Limb (tissue), 2 donors: Measurements from ENCODE around the gene ZNF331.

Experiments used
- DNase-seq, 2 donors: peaks; one replicate each; pipeline ENCODE4 v3.0.0-alpha.2; 2016; ENCODE audit errors: extremely low spot score in 2 of 2

The ZNF331 gene

GRCh38 chr19:53571339-53571738 lies 33.4 kb downstream of the ZNF331 start:
- no peak for DNase-seq

DNA sequence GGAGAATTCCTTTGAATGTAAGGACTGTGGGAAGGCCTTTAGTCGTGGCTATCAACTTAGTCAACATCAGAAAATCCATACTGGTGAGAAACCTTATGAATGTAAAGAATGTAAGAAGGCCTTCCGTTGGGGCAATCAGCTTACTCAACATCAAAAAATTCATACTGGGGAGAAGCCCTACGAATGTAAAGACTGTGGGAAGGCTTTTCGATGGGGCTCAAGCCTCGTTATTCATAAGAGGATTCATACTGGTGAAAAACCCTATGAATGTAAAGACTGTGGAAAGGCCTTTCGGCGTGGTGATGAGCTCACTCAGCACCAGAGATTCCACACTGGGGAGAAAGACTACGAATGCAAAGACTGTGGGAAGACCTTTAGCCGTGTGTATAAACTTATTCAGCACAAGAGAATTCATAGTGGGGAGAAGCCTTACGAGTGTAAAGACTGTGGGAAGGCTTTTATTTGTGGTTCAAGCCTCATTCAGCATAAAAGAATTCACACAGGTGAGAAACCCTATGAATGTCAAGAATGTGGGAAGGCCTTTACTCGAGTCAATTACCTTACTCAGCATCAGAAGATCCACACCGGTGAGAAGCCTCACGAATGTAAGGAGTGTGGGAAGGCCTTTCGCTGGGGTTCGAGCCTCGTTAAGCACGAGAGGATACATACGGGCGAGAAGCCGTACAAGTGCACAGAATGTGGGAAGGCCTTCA lies 39.2 kb downstream of the ZNF331 start:
- no peak for DNase-seq

DNA sequence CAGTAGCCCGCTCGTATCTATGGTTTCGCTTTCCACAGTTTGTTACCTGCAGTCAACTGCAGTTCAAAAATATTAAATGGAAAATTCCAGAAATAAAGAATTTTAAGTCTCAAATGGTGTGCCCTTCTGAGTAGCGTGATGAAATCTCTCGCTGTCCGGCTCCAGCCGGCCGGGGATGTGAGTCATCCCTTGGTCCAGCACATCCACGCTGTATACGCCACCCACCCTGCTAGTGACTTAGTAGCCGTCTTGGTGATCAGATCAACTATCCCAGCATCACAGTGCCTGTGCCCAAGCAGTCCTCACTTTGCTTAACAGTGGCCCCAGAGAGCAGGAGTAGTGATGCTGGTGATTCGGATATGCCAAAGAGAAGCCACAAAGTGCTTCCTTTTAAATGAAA lies 40.0 kb downstream of the ZNF331 start:
- no peak for DNase-seq

- no peak for DNase-seq
Observed at GRCh38 chr19:53579518-53579917, 41.6 kb downstream of the ZNF331 start.

- DNase-seq: no peak
Observed at GRCh38 chr19:53580871-53581835, 43.2 kb downstream of the ZNF331 start.

DNA sequence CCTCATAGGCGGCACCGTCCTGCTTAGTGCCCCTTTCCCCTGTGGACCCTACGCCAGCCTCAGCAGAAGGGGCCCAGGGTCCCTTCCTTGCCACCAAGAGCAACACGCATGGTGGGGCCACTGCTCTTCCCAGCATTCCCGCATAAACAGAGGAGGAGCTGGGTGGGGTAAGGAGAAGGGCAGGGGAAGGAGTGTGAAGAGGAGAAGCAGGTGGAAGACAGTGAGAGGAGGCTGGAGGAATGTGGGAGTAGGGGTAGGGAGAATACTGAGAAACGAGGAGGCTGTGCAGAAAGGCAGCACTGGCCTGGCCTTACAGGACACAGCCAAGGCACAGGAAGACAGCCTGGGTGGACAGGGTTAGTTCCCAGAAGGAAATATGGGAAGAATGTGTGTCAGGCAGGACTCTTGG lies 43.9 kb downstream of the ZNF331 start:
- DNase-seq: no peak

- no peak for DNase-seq
Observed at GRCh38 chr19:53583181-53583580, 45.2 kb downstream of the ZNF331 start.

DNA sequence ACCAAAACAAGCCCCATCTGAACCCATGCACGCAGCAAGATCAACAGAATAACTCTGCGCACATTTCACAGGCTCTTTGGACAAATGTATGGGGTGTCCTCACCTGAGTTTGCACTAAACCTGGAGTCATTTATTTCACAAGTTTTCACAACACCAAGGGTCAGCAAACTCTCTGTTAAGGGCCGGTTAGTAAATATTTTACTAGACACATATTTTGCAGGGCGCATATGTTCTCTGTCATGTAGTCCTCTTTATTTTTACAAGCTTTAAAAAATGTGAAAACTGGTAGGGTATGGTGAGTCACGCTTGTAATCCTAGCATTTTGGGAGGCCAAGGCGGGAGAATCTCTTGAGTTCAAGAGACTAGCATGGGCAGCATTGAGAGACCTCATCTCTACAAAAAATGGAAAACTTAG lies 48.3 kb downstream of the ZNF331 start:
- DNase-seq: no peak

- DNase-seq: no peak
Observed at GRCh38 chr19:53594811-53595509, 57.0 kb downstream of the ZNF331 start.

- no peak for DNase-seq
Observed at GRCh38 chr19:53595510-53595867, 57.5 kb downstream of the ZNF331 start.

DNA sequence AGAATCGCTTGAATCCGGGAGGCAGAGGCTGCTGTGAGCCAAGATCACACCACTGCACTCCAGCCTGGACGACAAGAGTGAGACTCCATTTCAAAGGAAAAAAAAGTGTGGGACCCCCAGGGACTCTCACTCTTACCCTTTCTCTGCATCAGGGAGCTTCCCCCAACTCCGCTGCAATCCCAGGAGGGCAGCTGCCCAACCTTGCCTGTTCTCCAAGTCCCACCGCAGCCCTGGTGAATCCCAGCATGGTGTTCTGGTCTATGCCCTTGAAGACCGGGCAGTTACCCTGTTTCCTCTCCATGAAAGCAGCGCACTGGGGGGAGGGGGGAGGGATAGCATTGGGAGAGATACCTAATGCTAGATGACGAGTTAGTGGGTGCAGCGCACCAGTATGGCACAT lies 58.1 kb downstream of the ZNF331 start:
- no peak for DNase-seq

DNA sequence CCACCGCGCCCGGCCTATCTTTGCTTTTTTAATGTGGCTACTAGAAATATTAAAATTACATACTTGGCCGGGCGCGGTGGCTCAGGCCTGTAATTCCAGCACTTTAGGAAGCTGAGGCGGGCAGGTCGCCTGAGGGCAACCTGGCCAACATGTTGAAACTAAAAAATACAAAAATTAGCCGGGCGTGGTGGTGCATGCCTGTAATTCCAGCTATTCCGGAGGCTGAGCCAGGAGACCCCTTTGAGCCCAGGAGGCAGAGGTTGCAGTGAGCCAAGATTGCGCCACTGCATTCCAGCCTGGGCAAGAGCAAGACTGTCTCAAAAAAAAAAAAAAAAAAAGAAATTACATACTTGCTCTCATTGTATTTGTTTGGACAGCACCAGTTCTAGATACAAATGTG lies 59.1 kb downstream of the ZNF331 start:
- DNase-seq: no peak

DNA sequence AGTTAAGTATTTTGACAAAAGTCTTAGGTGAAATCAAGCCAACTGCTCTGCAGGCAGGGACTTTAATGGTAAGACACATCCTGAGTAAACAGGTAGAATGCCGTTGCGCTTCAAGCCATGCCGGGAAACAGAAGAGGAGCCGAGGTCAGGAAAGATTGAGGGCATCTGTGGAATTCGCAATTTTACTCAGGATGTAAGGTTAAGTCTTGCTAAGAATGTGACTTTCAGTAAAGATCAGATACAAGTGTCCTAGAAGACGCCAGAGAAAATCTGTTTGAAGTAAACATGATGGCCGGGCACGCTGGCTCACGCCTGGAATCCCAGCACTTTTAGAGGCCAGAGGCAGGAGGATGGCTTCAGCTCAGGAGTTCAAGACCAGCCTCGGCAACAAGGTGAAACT lies 60.4 kb downstream of the ZNF331 start:
- no peak for DNase-seq

GRCh38 chr19:53600217-53600616 lies 62.3 kb downstream of the ZNF331 start:
- DNase-seq: no peak

GRCh38 chr19:53606031-53606430 lies 68.1 kb downstream of the ZNF331 start:
- DNase-seq: no peak

- no peak for DNase-seq
Observed at GRCh38 chr19:53608381-53608780, 70.4 kb downstream of the ZNF331 start.

DNA sequence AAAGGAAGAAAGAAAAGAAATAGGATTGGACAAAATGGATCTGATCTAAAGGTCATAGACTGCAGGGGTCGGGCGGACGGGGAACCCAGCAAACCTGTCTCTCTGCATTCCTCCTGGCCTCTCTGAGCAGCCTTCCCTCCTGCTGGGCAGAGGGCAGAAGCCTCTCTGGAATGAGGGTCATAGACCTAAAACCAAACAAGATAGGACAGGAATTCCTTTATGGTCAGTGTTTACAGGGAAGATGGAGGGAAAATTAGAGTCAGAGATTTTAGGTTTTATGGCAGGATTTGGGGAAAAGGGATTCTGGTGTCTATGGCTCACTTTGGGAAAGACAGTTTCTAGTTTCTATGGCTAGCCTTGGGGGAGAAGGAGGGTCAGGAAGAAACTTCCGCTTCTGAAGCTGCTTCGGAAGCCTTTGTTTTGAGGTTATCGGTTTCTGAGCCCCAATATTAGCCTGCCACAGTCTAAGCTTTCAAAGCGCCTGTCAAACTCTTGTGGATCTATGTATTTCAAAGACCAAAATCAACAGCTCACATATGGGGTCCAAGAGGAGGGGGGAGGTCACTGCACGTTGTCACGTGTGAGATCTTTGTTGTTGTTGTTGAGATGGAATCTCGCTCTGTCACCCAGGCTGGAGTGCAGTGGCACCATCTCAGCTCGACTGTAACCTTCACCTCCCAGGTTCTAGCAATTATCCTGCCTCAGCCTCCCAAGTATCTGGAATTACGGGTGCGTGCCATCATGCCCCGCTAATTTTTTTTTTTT lies 75.0 kb downstream of the ZNF331 start:
- DNase-seq: no peak

GRCh38 chr19:53621885-53622740 lies 84.2 kb downstream of the ZNF331 start:
- DNase-seq: no peak

DNA sequence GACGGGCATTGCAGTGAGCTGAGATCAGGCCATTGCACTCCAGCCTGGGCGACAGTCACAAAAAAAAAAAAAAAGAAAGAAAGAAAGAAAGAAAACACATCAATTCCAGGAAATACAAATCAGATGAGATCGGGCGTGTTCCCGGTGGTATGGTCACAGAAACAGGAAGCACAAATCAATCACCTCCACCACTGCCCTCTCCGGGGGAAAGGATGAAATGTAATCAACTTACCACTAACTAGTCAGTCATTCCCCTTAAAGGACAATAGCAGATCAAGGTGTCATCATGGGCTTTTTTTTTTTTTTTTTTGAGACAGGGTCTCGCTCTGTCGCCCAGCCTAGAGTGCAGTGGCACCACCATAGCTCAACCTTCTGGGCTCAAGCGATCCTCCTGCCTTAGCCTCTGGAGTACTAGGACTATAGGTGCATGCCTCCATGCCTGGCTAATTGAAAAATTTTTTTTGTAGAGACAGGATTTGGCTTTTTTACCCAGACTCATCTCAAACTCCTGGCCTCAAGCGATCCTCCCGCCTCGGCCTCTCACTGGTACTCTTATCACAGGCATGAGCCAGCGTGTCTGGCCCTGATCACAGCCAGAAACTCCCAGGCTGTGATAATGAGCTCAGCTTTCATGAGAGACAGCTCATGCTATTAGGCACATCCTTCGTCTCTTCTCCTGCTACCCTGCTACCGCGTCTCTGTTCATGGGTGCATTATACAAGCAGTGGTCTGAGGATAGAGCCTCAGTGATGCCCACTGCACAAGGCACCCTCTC lies 87.0 kb downstream of the ZNF331 start:
- no peak for DNase-seq

GRCh38 chr19:53626486-53626885 lies 88.5 kb downstream of the ZNF331 start:
- no peak for DNase-seq
